SK-N-SH (cell line): ENCODE data around the gene CTNS. TPM values are rescaled to one million over a fixed set of nuclear protein-coding genes. Genes with fewer than 3 reads are reported as not detected.

Source experiments
- CTCF ChIA-PET: fragments of 300-600, 350-600 bp; formaldehyde crosslinking; extraction: SDS; loops from one replicate; lab custom pipeline; 2021; lab: Yijun Ruan, JAX
- POLR2A ChIA-PET: fragments of 350-600 bp; sonication (Branson Sonifier 250); formaldehyde crosslinking; extraction: SDS; loops from one replicate; lab custom pipeline; 2020; ENCODE audit warnings: antibody characterized with exemption, inconsistent platforms; lab: Yijun Ruan, JAX
- DNase-seq: peaks from one replicate; pipeline ENCODE4 v3.0.0; 2012
- H2AFZ ChIP-seq: fragments of 200-600 bp; sonication (generic); 2 replicates; pipeline ENCODE4 v1.8.1; 2016; ENCODE audit warnings: antibody characterized with exemption, mild to moderate bottlenecking, low read depth
- H3F3A ChIP-seq: fragments of 200-600 bp; sonication (generic); replicated peaks from 2 replicates; pipeline ENCODE3; 2016; ENCODE audit warnings: antibody characterized with exemption, mild to moderate bottlenecking; ENCODE audit not compliant: insufficient read depth
- H3K27ac ChIP-seq, 2 experiments: fragments of 200-500 bp in 1 of 2; fragments of 200-600 bp in 1 of 2; sonication (Bioruptor generic) in 1 of 2; sonication (generic), shearing (Covaris generic) in 1 of 2; 2 replicates each; pipeline versions ENCODE4 v1.5.1 to v1.6.1; 2014 to 2016; ENCODE audit warnings: low read depth in 2 of 2, inconsistent platforms in 1 of 2, low read length in 1 of 2, mild to moderate bottlenecking in 1 of 2, mixed read lengths in 1 of 2
- H3K27me3 ChIP-seq: fragments of 200-600 bp; sonication (generic), shearing (Covaris generic); 2 replicates; pipeline ENCODE4 v1.6.1; 2016; ENCODE audit warnings: mixed run types; ENCODE audit not compliant: insufficient read depth
- H3K36me3 ChIP-seq, 2 experiments: fragments of 200-500 bp in 1 of 2; fragments of 200-600 bp in 1 of 2; sonication (Bioruptor generic) in 1 of 2; sonication (generic) in 1 of 2; replicated peaks in 1 of 2; 2 replicates each; pipeline versions ENCODE3 to v1.5.1; 2014 to 2016; ENCODE audit warnings: low read length in 1 of 2, mild to moderate bottlenecking in 1 of 2; ENCODE audit not compliant: insufficient read depth in 2 of 2, control insufficient read depth in 1 of 2
- H3K4me1 ChIP-seq, 2 experiments: fragments of 200-500 bp in 1 of 2; fragments of 200-600 bp in 1 of 2; sonication (Bioruptor generic) in 1 of 2; sonication (generic), shearing (Covaris generic) in 1 of 2; 2 replicates each; pipeline versions ENCODE4 v1.5.1 to v1.6.1; 2014 to 2016; ENCODE audit warnings: low read depth in 1 of 2, low read length in 1 of 2, mixed run types in 1 of 2; ENCODE audit not compliant: insufficient read depth in 2 of 2, control insufficient read depth in 1 of 2
- H3K4me2 ChIP-seq: fragments of 200-600 bp; sonication (generic), shearing (Covaris generic); 2 replicates; pipeline ENCODE4 v1.6.1; 2017; ENCODE audit warnings: mixed run types
- H3K4me3 ChIP-seq, 2 experiments: fragments of 200-500 bp in 1 of 2; fragments of 200-600 bp in 1 of 2; sonication (Bioruptor generic) in 1 of 2; sonication (generic), shearing (Covaris generic) in 1 of 2; 2 replicates each; pipeline versions ENCODE4 v1.5.1 to v1.8.1; 2014 to 2016; ENCODE audit warnings: low read depth in 2 of 2, inconsistent platforms in 1 of 2, low read length in 1 of 2, mild to moderate bottlenecking in 1 of 2, mixed read lengths in 1 of 2, moderate library complexity in 1 of 2
- H3K79me2 ChIP-seq: fragments of 200-600 bp; sonication (generic); 2 replicates; pipeline ENCODE4 v1.8.1; 2017; ENCODE audit warnings: mild to moderate bottlenecking; ENCODE audit not compliant: insufficient read depth
- H3K9ac ChIP-seq: fragments of 200-600 bp; sonication (generic); 2 replicates; pipeline ENCODE4 v1.6.1; 2017; ENCODE audit warnings: mixed run types
- H3K9me2 ChIP-seq: fragments of 200-600 bp; sonication (generic); 2 replicates; pipeline ENCODE4 v1.6.1; 2017; ENCODE audit warnings: mixed run types
- H3K9me3 ChIP-seq: fragments of 200-600 bp; sonication (generic); 2 replicates; pipeline ENCODE4 v1.6.1; 2017; ENCODE audit warnings: mixed run types, mild to moderate bottlenecking, moderate library complexity
- H4K20me1 ChIP-seq: fragments of 200-600 bp; sonication (generic); 2 replicates; pipeline ENCODE4 v1.6.1; 2017; ENCODE audit warnings: mild to moderate bottlenecking, mixed run types; ENCODE audit not compliant: insufficient read depth
- CHD2 ChIP-seq: fragments of 150-350 bp; IDR thresholded peaks from 2 replicates; pipeline ENCODE4 v1.6.1; 2018; ENCODE audit warnings: low read length; ENCODE audit not compliant: partially characterized antibody
- EP300 ChIP-seq, 2 experiments: IDR thresholded peaks; 2 replicates each; pipeline versions ENCODE4 v1.4.0 to v1.6.1; 2012; ENCODE audit warnings: borderline replicate concordance in 1 of 2, low read depth in 1 of 2, low read length in 1 of 2
- EZH2phosphoT487 ChIP-seq: fragments of 200-600 bp; sonication (generic); IDR thresholded peaks from 2 replicates; pipeline ENCODE4 v1.6.1; 2017; ENCODE audit warnings: low read depth, mixed run types, mild to moderate bottlenecking, antibody characterized with exemption, moderate library complexity, borderline replicate concordance
- FOXM1 ChIP-seq: IDR thresholded peaks from 2 replicates; pipeline ENCODE4 v1.4.0; 2012; ENCODE audit warnings: low read depth, mild to moderate bottlenecking
- GATA2 ChIP-seq: sonication (generic); formaldehyde crosslinking; IDR thresholded peaks from 2 replicates; pipeline ENCODE4 v1.5.0; 2020; ENCODE audit warnings: mild to moderate bottlenecking, missing genetic modification reagents
- JUND ChIP-seq: IDR thresholded peaks from 2 replicates; pipeline ENCODE4 v1.4.0; 2012
- MEF2A ChIP-seq: IDR thresholded peaks from 2 replicates; pipeline ENCODE4 v1.4.0; 2012; ENCODE audit warnings: low read depth, borderline replicate concordance
- NRF1 ChIP-seq: IDR thresholded peaks from 2 replicates; pipeline ENCODE4 v1.6.1; 2012; ENCODE audit warnings: low read depth, mild to moderate bottlenecking, low read length
- RCOR1 ChIP-seq: fragments of 150-350 bp; IDR thresholded peaks from 2 replicates; pipeline ENCODE4 v1.6.1; 2017; ENCODE audit warnings: antibody characterized with exemption, low read length
- REST ChIP-seq: IDR thresholded peaks from 2 replicates; pipeline ENCODE4 v1.6.1; 2012; ENCODE audit warnings: mild to moderate bottlenecking, low read depth, low read length, moderate library complexity
- RFX5 ChIP-seq: IDR thresholded peaks from 2 replicates; pipeline ENCODE4 v1.6.1; 2012; ENCODE audit warnings: mild to moderate bottlenecking, improper control_type of control experiment, low read length
- RXRA ChIP-seq: IDR thresholded peaks from 2 replicates; pipeline ENCODE4 v1.4.0; 2012; ENCODE audit warnings: low read depth, mild to moderate bottlenecking, borderline replicate concordance
- SMC3 ChIP-seq: IDR thresholded peaks from 2 replicates; pipeline ENCODE4 v1.6.1; 2012; ENCODE audit warnings: low read depth, low read length, improper control_type of control experiment
- TEAD4 ChIP-seq: IDR thresholded peaks from 2 replicates; pipeline ENCODE4 v1.4.0; 2012; ENCODE audit warnings: mild to moderate bottlenecking, borderline replicate concordance; ENCODE audit not compliant: insufficient read depth
- ZBTB33 ChIP-seq: IDR thresholded peaks from 2 replicates; pipeline ENCODE4 v1.4.0; 2012; ENCODE audit warnings: low read depth, borderline replicate concordance
- WGBS: methylation state at CpG from one replicate; pipeline ENCODE4 v1.1.6; 2017; ENCODE audit warnings: low lambda C conversion rate; 5-methylcytosine and 5-hydroxymethylcytosine counted together
- polyA plus RNA-seq, 3 experiments: library from polyadenylated mRNA; depleted of rRNA; stranded (reverse); fragments of >200 nt; gene quantifications; 2 replicates each; pipeline ENCODE4 v1.2.3, GENCODE V29; 2012

CTNS gene
- polyA plus RNA-seq, 1 of the 3 experiments (the other 2 are of a cell fraction), result 8.2 TPM

- TF ChIP-seq FOXM1 (no peak), RXRA (no peak), GATA2 (CRISPR knock-in tag) (no peak), NRF1 (no peak), ZBTB33 (no peak), RCOR1 (no peak), TEAD4 (no peak), JUND (no peak), EP300 (IDR thresholded peaks at IDR 0.05; ENCODE audit: borderline replicate concordance in 1 of 2, low read depth in 1 of 2, low read length in 1 of 2) (no peak), EZH2phosphoT487 (no peak), MEF2A (no peak), REST (no peak), CHD2 (no peak), SMC3 (no peak), RFX5 (no peak)
- CTCF ChIA-PET, result no interaction called here
- POLR2A ChIA-PET, result no interaction called here
- Histone ChIP-seq H3F3A (no peaks in the 10 kb centered on the region), H3K9me2 (no peaks in the 10 kb centered on the region), H2AFZ (no peak overlapping the region), H3K9ac (no peak overlapping the region), H3K36me3 (no peaks in the 10 kb centered on the region), H3K9me3 (no peaks in the 10 kb centered on the region), H4K20me1 (no peaks in the 10 kb centered on the region), H3K79me2 (no peaks in the 10 kb centered on the region), H3K4me2 (no peak overlapping the region), H3K4me1 (no peaks in the 10 kb centered on the region; a peak in 1 of 4 replicates), H3K4me3 (no peak overlapping the region), H3K27me3 (no peaks in the 10 kb centered on the region), H3K27ac (no peak overlapping the region)
- 91% methylated on average over 4 of the region's 4 CpGs for WGBS
- DNase-seq, result no peak
Measured at GRCh38 chr17:3643889-3644349, 7.4 kb downstream of the CTNS start.
